SKM-1 (cell line): Measurements from ENCODE around the gene MYH6.

ENCODE experiments used
- DNase-seq: peaks from one replicate; lab custom pipeline; 2025; ENCODE audit not compliant: unreplicated experiment; lab: John Stamatoyannopoulos, UW

The MYH6 gene

GRCh38 chr14:23379366-23380196, 28.5 kb downstream of the MYH6 start:
- DNase-seq: no peak

GRCh38 chr14:23378612-23379220, 29.4 kb downstream of the MYH6 start:
- DNase-seq: no peak

- DNase-seq: no peak
Observed at GRCh38 chr14:23377573-23378563, 30.2 kb downstream of the MYH6 start.

GRCh38 chr14:23377198-23377550, 30.9 kb downstream of the MYH6 start:
- DNase-seq: no peak

GRCh38 chr14:23376482-23377197, 31.4 kb downstream of the MYH6 start, which contains the start of gene CMTM5:
Gene CMTM5 (plus strand): TSS chr14:23377046. CDS start chr14:23377252, 206 bp downstream.
- no peak for DNase-seq

GRCh38 chr14:23375527-23376251, 32.4 kb downstream of the MYH6 start:
- DNase-seq: no peak

GRCh38 chr14:23373041-23373440, 35.0 kb downstream of the MYH6 start:
- DNase-seq: no peak

- DNase-seq: no peak
Observed at GRCh38 chr14:23372509-23372908, 35.6 kb downstream of the MYH6 start, which contains the start of gene IL25. Gene IL25 (plus strand): TSS chr14:23372809.

- no peak for DNase-seq
Observed at GRCh38 chr14:23371865-23372264, 36.2 kb downstream of the MYH6 start.

- no peak for DNase-seq
Observed at GRCh38 chr14:23370221-23370620, 37.9 kb downstream of the MYH6 start.

- no peak for DNase-seq
Observed at GRCh38 chr14:23366426-23366921, 41.6 kb downstream of the MYH6 start.

GRCh38 chr14:23365732-23366425, 42.2 kb downstream of the MYH6 start:
- DNase-seq: no peak

GRCh38 chr14:23365036-23365731, 42.9 kb downstream of the MYH6 start, which contains the start of gene EFS:
Gene EFS (minus strand): TSS chr14:23365172. CDS start chr14:23365025, 147 bp downstream.
- DNase-seq: no peak

GRCh38 chr14:23364164-23365035, 43.7 kb downstream of the MYH6 start:
- no peak for DNase-seq

GRCh38 chr14:23362200-23362599, 45.9 kb downstream of the MYH6 start:
- no peak for DNase-seq

GRCh38 chr14:23361763-23362162, 46.3 kb downstream of the MYH6 start:
- DNase-seq: no peak

GRCh38 chr14:23361320-23361719, 46.8 kb downstream of the MYH6 start:
- DNase-seq: no peak
